Right cardiac atrium (tissue), 5 donors: ENCODE data around the gene CUBN. TPM values are rescaled to one million over a fixed set of nuclear protein-coding genes. Genes with fewer than 3 reads are reported as not detected.

ENCODE experiments used
- ATAC-seq, 2 donors: fragments of 200-7000 bp; cut with Tn5 transposase; one replicate each; pipeline versions ENCODE4 v1.8.0 to v1.9.1; 2020; ENCODE audit warnings: moderate library complexity in 2 of 2, mild to moderate bottlenecking in 1 of 2
- DNase-seq, 3 donors: peaks; one replicate each; pipeline ENCODE4 v3.0.0-alpha.2; 2020
- H3K27ac ChIP-seq: one replicate; pipeline ENCODE4 v1.5.1; 2013; ENCODE audit warnings: mild to moderate bottlenecking, low read length, control low read depth, moderate library complexity
- H3K27me3 ChIP-seq: one replicate; pipeline ENCODE4 v1.6.1; 2013; ENCODE audit not compliant: control insufficient read depth, insufficient read depth
- H3K4me1 ChIP-seq: one replicate; pipeline ENCODE4 v1.6.1; 2013; ENCODE audit warnings: low read length; ENCODE audit not compliant: control insufficient read depth, insufficient read depth
- H3K4me3 ChIP-seq: one replicate; pipeline ENCODE4 v1.5.1; 2013; ENCODE audit warnings: low read length, control low read depth
- H3K9me3 ChIP-seq: one replicate; pipeline ENCODE4 v1.6.1; 2013; ENCODE audit warnings: low read length; ENCODE audit not compliant: control insufficient read depth
- WGBS: extraction: QIAGEN DNeasy Blood & Tissue Kit; methylation state at CpG from one replicate; pipeline ENCODE4 v1.1.7; 2013; 5-methylcytosine and 5-hydroxymethylcytosine counted together
- intact Hi-C, 4 donors: fragments of 100-400 bp; cut with DNase I; formaldehyde crosslinking; loops; one replicate each; pipeline versions ENCODE4 v1.11.0 to v1.14.0; 2022 to 2023
- polyA plus RNA-seq: library from polyadenylated mRNA; stranded (reverse); fragments of 200-250 nt; gene quantifications from one replicate; pipeline ENCODE4 v1.2.3, GENCODE V29; 2013
- total RNA-seq, 4 donors: library from RNA; stranded (reverse); fragmentation: NEBNext Ultra II Directional; extraction: Animal tissue kit (Norgen Biotek cat#: 25700); gene quantifications; one replicate each; pipeline ENCODE4 v1.2.1, GENCODE V29; 2021
- donor health status: healthy with polysubstance abuse.
- donor health status: DM: no; HTN: yes; CAD: no.
- donor health status: DM: no; HTN: no; CAD: no.
- donor health status: DM: no; HTN: yes; CAD: no; lungs with severe emphysema.
- donor health status: DM: yes; HTN: yes; CAD: no.

The CUBN gene
- total and polyA plus RNA-seq, 5 donors = 0.41 to 1.3 (median 0.91) TPM

DNA sequence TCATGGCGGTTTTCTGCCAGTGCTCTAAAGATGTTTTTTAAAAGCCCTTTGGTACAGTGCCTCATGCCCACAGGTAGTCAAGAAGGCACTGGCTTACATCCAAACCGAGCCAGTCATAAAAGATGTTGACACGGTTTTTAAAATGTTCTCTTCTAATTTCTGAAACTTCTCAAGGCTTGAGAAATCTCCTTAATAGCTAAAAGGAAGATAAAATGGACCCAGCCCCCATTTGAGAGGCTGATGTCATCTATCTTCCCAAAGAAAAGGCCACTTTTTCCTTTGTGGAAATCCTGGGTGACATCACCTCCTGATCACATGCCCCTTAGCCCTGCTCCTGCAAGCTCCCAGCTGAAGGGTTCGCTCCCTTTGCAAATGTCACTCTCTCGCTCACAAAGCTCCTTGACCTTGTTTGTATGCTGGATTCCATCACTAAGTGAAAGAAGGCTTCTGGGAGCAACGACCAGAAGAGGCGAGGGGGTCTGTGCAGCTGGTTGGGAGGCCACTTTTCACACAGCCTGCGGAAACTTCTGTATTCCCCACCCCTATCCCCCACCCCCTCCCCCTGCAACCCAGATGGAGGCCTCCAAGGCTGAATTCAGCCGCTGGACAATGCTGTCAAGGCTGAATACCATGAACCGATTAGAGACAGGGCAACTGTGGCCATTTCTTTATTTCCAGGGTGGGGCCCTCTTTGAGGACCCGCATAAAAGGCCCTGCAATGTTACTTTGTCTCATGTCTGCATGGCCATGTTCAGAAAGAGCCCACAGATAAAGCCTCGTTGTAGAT is 122.8 kb downstream of the CUBN start:
- H3K9me3 ChIP-seq = no peaks in the 10 kb centered on the region
- no peak overlapping the region for H3K4me3 ChIP-seq
- intact Hi-C loops = loop anchor here in 1 of 4 donors (10.0 kb wide), 1 partner anchor 218 kb away; the partner anchor contains the start of gene VIM
- peak in 1 of 3 donors; percentile 61 for DNase-seq
- H3K27me3 ChIP-seq = no peaks in the 10 kb centered on the region
- ATAC-seq = peak in 1 of 2 donors; percentile 77
- H3K4me1 ChIP-seq = peaks cover 12% of the 10 kb centered on the region
- WGBS = 46% methylated on average over 12 of the region's 12 CpGs
- peak overlapping the region; percentile 81 for H3K27ac ChIP-seq

DNA sequence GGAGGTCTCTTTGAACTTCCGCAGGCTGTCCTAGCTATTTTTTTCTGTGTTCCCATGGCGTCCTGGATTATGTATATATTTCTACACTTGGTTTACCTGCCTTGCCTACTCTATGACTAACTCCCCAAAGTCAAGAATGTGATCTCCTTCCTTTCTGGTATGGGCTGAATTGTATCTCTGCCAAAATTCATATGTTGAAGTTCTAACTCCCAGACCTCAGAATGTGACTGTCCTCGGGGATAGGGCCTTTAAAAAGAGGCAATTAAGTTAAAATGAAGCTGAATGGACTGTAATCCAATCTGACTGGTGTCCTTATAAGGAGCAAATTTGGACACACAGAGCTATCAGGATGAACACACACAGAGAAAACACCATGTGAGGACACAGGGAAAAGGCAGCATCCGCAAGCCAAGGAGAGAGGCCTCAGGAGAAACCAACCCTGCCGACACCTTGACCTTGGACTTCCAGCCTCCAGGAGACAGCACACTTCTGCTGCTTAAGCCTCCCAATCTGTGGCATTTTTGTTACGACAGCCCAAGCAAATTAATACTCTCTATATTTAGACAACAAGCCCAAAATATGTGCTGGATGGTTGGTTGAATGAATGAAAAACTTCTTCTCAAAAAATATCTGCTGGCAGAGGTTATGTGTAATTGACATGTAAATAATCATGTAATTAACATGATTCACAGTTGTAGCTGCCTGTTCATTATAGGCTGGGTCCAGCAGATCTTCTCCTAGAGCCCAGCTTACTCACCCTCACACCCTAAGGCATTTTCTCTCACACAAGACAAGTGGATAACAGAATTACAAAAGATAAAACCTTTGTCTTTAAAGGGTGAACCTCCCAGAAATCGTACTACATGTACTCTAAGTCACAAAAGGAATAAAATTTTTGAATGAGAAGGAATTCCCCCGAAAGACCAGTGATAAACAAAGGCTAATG is 123.7 kb downstream of the CUBN start:
- 74% methylated on average over 8 of the region's 8 CpGs for WGBS
- ATAC-seq (no peak), DNase-seq (no peak)
- Histone ChIP-seq H3K4me1 (peaks cover 12% of the 10 kb centered on the region), H3K9me3 (no peaks in the 10 kb centered on the region), H3K27ac (no peak overlapping the region), H3K4me3 (no peak overlapping the region), H3K27me3 (no peaks in the 10 kb centered on the region)
- intact Hi-C loops = loop anchor here in 1 of 4 donors (10.0 kb wide), 1 partner anchor 219 kb away; the partner anchor contains the start of gene VIM

DNA sequence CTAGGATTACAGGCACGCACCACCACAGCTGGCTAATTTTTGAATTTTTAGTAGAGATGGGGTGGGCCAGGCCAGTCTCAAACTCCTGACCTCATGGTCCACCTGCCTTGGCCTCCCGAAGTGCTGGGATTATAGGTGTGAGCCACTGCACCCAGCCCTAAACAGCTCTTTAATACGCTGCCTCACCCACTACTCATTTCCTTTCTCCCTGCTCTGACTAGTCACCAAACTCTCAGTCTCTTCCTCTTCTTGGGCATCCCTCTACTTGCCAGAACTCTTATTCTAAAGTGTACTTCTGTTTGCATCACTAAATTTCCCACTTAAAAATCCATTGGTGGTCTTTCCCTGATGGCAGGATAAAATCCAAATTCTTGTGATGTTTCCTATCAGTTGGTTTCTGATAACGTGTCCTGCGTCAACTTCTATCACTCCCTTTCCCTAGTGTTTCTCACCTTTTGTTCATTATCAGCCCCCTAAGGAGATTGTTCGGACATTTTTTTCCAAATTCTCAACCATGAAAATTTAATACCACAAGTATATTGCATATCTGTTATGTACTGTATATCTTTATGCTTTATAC is 124.7 kb downstream of the CUBN start:
- no peaks in the 10 kb centered on the region for H3K27me3 ChIP-seq
- intact Hi-C loops = loop anchor here in 1 of 4 donors (10.0 kb wide), 1 partner anchor 220 kb away; the partner anchor contains the start of gene VIM
- H3K27ac ChIP-seq = no peak overlapping the region
- no peak overlapping the region for H3K4me3 ChIP-seq
- DNase-seq (no peak), ATAC-seq (no peak)
- 93% methylated on average over 6 of the region's 6 CpGs for WGBS
- H3K9me3 ChIP-seq = no peaks in the 10 kb centered on the region
- H3K4me1 ChIP-seq = peaks cover 12% of the 10 kb centered on the region

DNA sequence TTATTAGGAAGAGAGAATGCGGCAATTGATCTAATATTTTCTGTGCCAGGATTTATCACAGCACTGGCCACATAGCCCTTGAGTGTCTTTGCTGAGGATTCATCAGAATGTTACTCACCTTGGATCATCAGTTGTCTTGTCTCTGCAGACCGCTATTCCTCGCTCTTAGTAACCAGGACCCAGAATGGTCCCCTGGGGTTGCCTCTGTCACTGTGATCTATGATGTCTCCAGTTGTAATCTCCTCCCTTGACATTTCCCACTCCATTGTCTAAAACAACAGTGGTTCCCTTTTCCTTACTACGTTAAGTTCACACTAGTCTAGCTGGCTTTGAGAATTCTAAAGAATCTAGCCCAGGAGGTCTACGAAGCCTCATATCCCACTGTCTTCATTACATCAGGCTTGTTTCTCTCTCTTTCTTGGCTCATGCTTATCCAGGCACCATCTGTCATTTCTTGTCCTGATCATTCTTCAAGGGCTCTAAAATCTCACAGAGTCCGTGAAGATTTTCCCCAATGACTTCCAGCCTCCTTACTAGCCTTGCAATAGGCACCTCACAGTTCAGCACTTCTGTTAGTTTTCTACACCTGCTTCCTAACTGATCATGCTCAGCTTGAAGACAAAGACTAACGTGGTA is 125.8 kb downstream of the CUBN start:
- H3K27me3 ChIP-seq = no peaks in the 10 kb centered on the region
- intact Hi-C loops = loop anchor here in 1 of 4 donors (10.0 kb wide), 1 partner anchor 221 kb away; the partner anchor contains the start of gene VIM
- DNase-seq (no peak), ATAC-seq (no peak)
- no peak overlapping the region for H3K4me3 ChIP-seq
- no peaks in the 10 kb centered on the region for H3K9me3 ChIP-seq
- WGBS = 77% methylated on average over 7 of the region's 7 CpGs
- H3K27ac ChIP-seq = peak overlapping the region; percentile 1
- H3K4me1 ChIP-seq = peaks cover 12% of the 10 kb centered on the region

DNA sequence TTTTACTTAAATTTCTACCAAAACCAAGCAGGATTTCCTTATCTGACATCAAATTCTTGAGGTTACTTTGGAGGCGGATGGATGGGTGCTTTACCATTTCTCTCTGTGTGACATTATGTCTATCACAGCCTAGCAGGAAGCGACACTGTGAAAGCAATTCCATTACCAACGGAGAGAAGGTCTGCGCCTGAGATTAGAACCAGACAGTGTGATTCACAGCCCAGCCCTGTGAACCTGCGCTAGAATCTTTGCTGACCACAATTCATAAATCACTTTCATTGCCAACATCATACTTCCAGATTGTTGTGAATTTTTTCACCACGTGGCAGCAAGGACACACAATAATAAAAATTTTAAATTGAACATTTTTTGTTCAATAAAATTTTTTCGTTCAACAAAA is 126.5 kb downstream of the CUBN start:
- intact Hi-C loops = loop anchor here in 1 of 4 donors (10.0 kb wide), 1 partner anchor 222 kb away; the partner anchor contains the start of gene VIM

DNA sequence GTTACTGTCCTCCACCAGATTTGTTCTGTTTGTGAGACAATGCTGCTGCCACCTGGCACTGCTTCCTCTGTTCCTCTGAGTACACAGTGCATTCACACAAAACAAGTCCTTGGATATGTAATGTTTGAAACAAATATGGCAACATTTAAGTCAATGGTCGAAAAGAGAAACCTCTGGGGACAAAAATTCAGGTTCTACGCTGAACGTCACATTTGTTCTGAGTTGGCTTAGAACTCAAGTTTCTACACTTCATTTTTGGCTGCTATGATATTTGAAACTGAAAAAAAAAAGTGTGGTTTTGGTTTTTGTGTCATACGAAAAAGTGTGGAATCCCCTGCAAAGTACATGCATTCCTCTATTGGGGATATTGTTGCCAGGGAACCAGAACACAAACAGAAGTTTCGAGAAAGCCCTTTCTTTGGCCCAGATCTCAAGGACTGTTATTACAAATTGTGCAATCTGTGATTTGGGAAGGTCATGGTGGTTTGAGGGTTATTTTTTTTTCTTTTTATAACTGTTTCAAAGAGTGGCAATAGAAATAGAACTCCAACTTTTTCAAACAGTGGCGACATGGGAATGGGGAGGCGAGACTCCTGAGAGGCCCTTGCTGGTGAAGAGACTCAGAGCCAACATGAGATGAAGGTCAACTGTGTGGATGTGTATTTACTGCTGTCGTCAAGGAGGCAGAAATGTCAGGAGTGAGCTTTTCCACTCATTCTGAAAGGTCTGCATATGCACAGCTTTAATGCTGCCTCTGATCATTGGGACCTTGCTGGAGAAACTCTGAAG is 127.5 kb downstream of the CUBN start:
- H3K27me3 ChIP-seq = no peaks in the 10 kb centered on the region
- intact Hi-C loops = loop anchor here in 1 of 4 donors (10.0 kb wide), 1 partner anchor 223 kb away; the partner anchor contains the start of gene VIM
- 44% methylated on average over 8 of the region's 8 CpGs for WGBS
- ATAC-seq = peak; percentile 86 to 89
- no peaks in the 10 kb centered on the region for H3K9me3 ChIP-seq
- peak overlapping the region; percentile 84 for H3K27ac ChIP-seq
- DNase-seq = peak; percentile 62 to 89 (median 69)
- H3K4me1 ChIP-seq = no peaks in the 10 kb centered on the region
- H3K4me3 ChIP-seq = no peak overlapping the region

More for the DNA sequence above, 126.5 kb downstream of the CUBN start:
- no peaks in the 10 kb centered on the region for H3K9me3 ChIP-seq
- WGBS = 54% methylated on average over 7 of the region's 7 CpGs
- ATAC-seq (peak in 1 of 2 donors; percentile 39), DNase-seq (no peak)
- H3K4me1 ChIP-seq = peaks cover 7% of the 10 kb centered on the region
- no peaks in the 10 kb centered on the region for H3K27me3 ChIP-seq
- no peak overlapping the region for H3K4me3 ChIP-seq
- H3K27ac ChIP-seq = no peak overlapping the region

DNA sequence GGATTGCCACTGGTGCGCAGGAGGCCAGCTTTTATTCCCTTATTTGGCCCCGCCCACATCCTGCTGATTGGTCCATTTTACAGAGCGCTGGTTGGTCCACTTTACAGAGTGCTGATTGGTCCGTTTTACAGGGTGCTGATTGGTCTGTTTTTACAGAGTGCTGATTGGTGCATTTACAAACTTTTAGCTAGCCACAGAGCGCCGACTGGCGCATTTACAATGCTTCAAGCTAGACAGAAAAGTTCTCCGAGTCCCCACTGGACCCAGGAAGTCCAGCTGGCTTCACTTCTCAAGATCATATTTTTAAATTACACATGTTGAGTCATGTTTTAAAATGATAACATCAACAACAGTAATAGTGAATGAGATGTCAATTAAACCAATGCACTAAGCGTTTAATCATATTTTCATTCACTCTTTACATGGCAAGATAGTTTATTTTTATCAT is 128.3 kb downstream of the CUBN start:
- DNase-seq (peak; percentile 57 to 84 (median 65)), ATAC-seq (peak; percentile 9 to 47)
- Histone ChIP-seq H3K9me3 (no peaks in the 10 kb centered on the region), H3K4me1 (no peaks in the 10 kb centered on the region), H3K27me3 (no peaks in the 10 kb centered on the region), H3K27ac (peak overlapping the region; percentile 13), H3K4me3 (no peak overlapping the region)
- intact Hi-C loops = loop anchor here in 1 of 4 donors (10.0 kb wide), 1 partner anchor 223 kb away; the partner anchor contains the start of gene VIM
- 81% methylated on average over 9 of the region's 9 CpGs for WGBS

DNA sequence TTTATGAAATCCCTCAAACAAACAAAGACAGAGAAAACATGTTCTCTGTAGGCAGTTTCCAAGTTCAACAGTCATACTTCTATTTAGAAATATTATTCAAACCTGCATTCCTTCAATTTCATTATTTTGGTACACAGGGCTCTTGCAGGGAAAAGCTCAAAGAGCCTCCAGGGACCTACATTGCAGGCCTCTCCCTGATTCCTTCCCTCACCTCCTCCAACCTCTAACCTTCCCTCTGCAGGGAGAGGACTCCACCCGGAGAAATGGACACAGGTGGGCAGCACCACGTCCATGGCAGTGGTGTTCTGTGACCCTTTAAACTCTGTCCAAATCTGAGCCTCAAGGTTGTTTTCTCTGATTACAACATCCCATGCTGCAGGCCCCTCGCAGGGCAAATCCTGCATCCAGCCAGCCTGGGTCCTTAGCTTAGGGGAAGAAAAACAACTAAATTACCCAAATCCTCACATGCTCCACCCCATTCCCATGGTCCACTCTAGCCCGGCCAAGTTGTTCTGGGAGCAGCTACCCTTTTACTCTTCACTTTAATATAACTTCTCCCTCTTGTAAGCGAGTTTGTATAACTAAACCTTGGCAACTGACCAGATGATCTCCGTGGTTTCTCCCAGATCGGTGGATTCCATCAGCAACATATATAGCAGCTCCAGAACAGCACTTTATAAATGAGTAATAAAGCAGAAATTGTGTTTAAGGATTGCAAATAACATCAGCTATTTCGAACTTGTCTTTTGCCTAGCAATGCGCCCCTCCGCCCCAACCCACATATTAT is 129.8 kb downstream of the CUBN start:
- Histone ChIP-seq H3K4me3 (no peak overlapping the region), H3K27ac (peak overlapping the region; percentile 87), H3K4me1 (peaks cover 2% of the 10 kb centered on the region), H3K9me3 (no peaks in the 10 kb centered on the region), H3K27me3 (no peaks in the 10 kb centered on the region)
- ATAC-seq (no peak), DNase-seq (peak in 1 of 3 donors; percentile 61)
- 66% methylated on average over 10 of the region's 10 CpGs for WGBS
- intact Hi-C loops = loop anchor here in 1 of 4 donors (10.0 kb wide), 1 partner anchor 225 kb away; the partner anchor contains the start of gene VIM

DNA sequence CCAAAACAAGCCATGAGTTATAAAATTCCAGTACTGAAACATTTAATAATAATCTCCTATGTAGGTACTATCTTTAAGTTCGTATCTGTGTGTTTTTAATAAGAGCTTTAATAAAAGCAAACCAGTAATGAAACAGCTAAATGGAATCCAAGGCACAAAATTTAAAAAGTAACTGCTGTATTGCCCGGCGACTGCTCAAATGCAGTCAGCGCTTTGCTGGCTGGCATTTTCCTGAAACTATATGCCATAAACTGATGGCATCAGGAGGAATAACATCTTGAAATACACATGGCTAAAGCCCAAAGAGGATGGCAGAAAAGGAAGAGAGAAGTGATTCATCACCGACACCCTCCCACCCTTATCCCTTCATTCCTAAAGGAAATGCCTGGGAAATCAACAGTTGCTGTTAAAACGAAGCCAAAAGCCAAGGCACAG is 133.1 kb downstream of the CUBN start:
- Histone ChIP-seq H3K4me3 (no peak overlapping the region), H3K27ac (peak overlapping the region; percentile 42), H3K9me3 (no peaks in the 10 kb centered on the region), H3K4me1 (peaks cover 2% of the 10 kb centered on the region), H3K27me3 (no peaks in the 10 kb centered on the region)
- no peak for DNase-seq
- intact Hi-C loops = no loop called here
- ATAC-seq = peak; percentile 28 to 75
- 33% methylated on average over 6 of the region's 6 CpGs for WGBS
